ENCODE results near the gene FRMD1.

DNA sequence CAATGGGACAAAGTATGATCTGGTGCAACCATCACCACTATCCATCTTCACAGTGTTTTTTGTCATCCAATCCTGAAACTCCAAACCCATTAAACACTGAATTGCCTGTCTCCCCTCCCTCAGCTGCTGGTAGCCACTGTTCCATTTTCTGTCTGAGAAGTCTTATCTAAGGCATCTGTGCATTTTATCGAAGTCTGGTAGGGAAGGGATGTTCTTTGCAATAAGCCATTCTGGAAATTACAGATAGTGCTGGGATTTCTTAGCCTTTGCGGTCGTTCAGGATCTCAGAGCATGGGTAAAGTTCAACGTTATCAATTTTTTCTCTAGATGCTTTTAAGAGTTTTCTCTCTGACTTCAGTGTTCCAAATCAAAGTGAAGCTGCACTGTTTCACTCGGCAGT is 57.4 kb downstream of the FRMD1 start:
- TF ChIP-seq, protein P1, sequence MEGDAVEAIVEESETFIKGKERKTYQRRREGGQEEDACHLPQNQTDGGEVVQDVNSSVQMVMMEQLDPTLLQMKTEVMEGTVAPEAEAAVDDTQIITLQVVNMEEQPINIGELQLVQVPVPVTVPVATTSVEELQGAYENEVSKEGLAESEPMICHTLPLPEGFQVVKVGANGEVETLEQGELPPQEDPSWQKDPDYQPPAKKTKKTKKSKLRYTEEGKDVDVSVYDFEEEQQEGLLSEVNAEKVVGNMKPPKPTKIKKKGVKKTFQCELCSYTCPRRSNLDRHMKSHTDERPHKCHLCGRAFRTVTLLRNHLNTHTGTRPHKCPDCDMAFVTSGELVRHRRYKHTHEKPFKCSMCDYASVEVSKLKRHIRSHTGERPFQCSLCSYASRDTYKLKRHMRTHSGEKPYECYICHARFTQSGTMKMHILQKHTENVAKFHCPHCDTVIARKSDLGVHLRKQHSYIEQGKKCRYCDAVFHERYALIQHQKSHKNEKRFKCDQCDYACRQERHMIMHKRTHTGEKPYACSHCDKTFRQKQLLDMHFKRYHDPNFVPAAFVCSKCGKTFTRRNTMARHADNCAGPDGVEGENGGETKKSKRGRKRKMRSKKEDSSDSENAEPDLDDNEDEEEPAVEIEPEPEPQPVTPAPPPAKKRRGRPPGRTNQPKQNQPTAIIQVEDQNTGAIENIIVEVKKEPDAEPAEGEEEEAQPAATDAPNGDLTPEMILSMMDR (IDR thresholded peaks at IDR 0.05): no peak
- no peak for TF ChIP-seq POLR2AphosphoS5 (IDR thresholded peaks at IDR 0.05)
- no peak for TF ChIP-seq POLR2A (IDR thresholded peaks at IDR 0.05)

Measured in transverse colon (tissue), 4 donors.